Kidney (tissue), 11 donors: ENCODE results near the gene LRRC37B. TPM values are rescaled to one million over a fixed set of nuclear protein-coding genes. Genes with fewer than 3 reads are reported as not detected.
"Not testable (repeated sequence)": the region's sequence is repeated elsewhere in the genome, so short reads cannot be mapped to it uniquely, and the experiment has no call there.

Source experiments
- DNase-seq, 5 donors: peaks; one replicate each; pipeline ENCODE4 v3.0.0-alpha.2; 2013 to 2020
- FAIRE-seq: peaks from 2 replicates; lab custom pipeline; 2012; peaks lifted over from hg19 to GRCh38; lab: Jason Lieb, UNC
- H3K27ac ChIP-seq, 2 donors: one replicate each; pipeline ENCODE4 v1.7.0; 2013; ENCODE audit warnings: low read depth in 2 of 2, low read length in 2 of 2, inconsistent platforms in 1 of 2
- H3K27me3 ChIP-seq: one replicate; pipeline ENCODE4 v1.7.1; 2013; ENCODE audit warnings: low read length, inconsistent platforms; ENCODE audit not compliant: control insufficient read depth, insufficient read depth
- H3K36me3 ChIP-seq, 3 donors: one replicate each; pipeline versions ENCODE4 v1.7.0 to v1.7.1; 2013; ENCODE audit warnings: low read length in 3 of 3, control low read depth in 1 of 3, inconsistent platforms in 1 of 3; ENCODE audit not compliant: insufficient read depth in 3 of 3, control insufficient read depth in 2 of 3
- H3K4me1 ChIP-seq, 3 donors: one replicate each; pipeline versions ENCODE4 v1.7.0 to v1.7.1; 2013; ENCODE audit warnings: low read length in 3 of 3, inconsistent platforms in 1 of 3, low read depth in 1 of 3; ENCODE audit not compliant: control insufficient read depth in 2 of 3, insufficient read depth in 2 of 3
- H3K4me3 ChIP-seq, 3 donors: one replicate each; pipeline versions ENCODE4 v1.7.0 to v1.8.1; 2013; ENCODE audit warnings: low read length in 3 of 3, control low read depth in 1 of 3, inconsistent platforms in 1 of 3
- H3K9ac ChIP-seq, 3 donors: one replicate each; pipeline versions ENCODE4 v1.7.0 to v1.7.1; 2013; ENCODE audit warnings: low read length in 3 of 3, control low read depth in 1 of 3, inconsistent platforms in 1 of 3
- H3K9me3 ChIP-seq, 3 donors: one replicate each; pipeline versions ENCODE4 v1.7.0 to v1.7.1; 2013; ENCODE audit warnings: low read length in 3 of 3, control low read depth in 1 of 3, inconsistent platforms in 1 of 3; ENCODE audit not compliant: control insufficient read depth in 2 of 3, insufficient read depth in 1 of 3
- intact Hi-C: fragments of 100-400 bp; cut with DNase I; formaldehyde crosslinking; loops from one replicate; pipeline ENCODE4 v1.11.1; 2022
- polyA plus RNA-seq: library from polyadenylated mRNA; stranded (reverse); fragments of 350-450 nt; fragmentation: Illumina TruSeq; extraction: RNeasy Lipid Tissue Mini Kit (QIAGEN cat#74804); gene quantifications from one replicate; pipeline ENCODE4 v1.2.3, GENCODE V29; 2014; ENCODE audit warnings: low read depth, low replicate concordance; ENCODE audit not compliant: insufficient read depth
- total RNA-seq: library from RNA; stranded (reverse); fragmentation: NEBNext Ultra II Directional; extraction: Animal tissue kit (Norgen Biotek cat#: 25700); gene quantifications from one replicate; pipeline ENCODE4 v1.2.1, GENCODE V29; 2021
- donor health status: control.
- donor health status: control.
- donor health status: DM: yes; HTN: yes; CAD: no.
- donor health status: Normal renal cell carcinoma (clear cell type).

Gene LRRC37B
- total and polyA plus RNA-seq, 2 donors from 2014 or later = 6.1 to 13.8 TPM

DNA sequence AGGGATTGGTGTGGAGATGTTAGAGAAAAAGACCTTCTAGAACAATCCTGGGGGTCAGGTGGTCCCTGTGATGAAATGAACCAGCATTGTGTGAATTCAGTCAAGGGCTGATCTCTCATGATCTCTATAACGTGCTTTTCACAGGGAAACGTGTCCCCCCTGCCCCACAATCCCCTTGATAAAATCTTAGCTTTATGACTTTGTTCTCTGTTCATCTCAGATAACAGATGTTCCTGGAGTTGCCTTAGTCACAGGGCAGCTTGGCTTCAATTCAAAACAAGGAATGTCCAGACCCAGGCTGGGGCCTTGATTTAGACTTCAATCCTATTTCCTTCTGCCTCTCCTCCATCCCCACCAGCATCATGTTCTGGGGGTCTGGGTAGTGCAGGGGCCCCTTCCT, 61.9 kb downstream of the LRRC37B start:
- intact Hi-C loops, H3K4me1 ChIP-seq, H3K9ac ChIP-seq, H3K36me3 ChIP-seq, DNase-seq, H3K27me3 ChIP-seq, H3K27ac ChIP-seq, H3K9me3 ChIP-seq, H3K4me3 ChIP-seq, FAIRE-seq: not testable (repeated sequence)

DNA sequence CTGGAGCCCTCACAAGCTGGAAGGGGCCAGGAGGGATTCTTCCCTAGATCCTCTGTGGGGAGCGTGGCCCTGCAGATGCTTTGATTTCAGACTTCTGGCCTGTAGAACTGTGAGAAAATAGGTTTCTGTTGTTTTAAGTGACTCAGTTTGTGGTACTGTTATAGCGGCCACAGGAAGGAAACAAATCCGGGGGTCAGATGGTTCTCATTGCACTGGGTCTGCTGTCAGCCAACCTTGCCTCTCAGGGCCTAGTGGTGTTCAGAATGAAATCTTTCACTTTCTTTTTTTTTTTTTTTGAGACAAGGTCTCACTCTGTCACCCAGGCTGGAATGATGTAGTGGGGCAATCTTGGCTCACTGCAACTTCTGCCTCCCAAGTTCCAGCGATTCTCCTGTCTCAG, 64.8 kb downstream of the LRRC37B start:
- H3K4me3 ChIP-seq, H3K27ac ChIP-seq, DNase-seq, H3K4me1 ChIP-seq, H3K36me3 ChIP-seq, H3K9me3 ChIP-seq, H3K27me3 ChIP-seq, H3K9ac ChIP-seq, FAIRE-seq, intact Hi-C loops: not testable (repeated sequence)

DNA sequence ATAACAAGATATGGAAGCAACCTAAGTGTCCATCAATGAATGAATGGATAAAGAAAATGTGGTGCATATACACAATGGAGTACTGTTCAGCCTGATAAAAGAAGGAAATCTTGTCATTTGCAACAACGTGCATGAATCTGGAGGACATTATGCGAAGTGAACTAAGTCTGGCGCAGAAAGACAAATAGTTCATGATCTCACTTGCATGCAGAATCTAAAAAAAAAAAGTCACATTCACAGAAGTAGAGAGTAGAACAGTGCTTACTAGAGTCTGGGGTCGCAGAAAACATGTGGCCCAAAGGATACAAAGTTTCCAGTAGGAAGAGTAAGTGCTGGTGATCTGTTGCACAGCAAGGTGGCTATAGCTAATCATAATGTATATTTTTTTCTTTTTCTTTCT, 65.9 kb downstream of the LRRC37B start:
- H3K4me3 ChIP-seq, DNase-seq, FAIRE-seq, H3K4me1 ChIP-seq, H3K36me3 ChIP-seq, H3K27ac ChIP-seq, intact Hi-C loops, H3K9me3 ChIP-seq, H3K27me3 ChIP-seq, H3K9ac ChIP-seq: not testable (repeated sequence)

DNA sequence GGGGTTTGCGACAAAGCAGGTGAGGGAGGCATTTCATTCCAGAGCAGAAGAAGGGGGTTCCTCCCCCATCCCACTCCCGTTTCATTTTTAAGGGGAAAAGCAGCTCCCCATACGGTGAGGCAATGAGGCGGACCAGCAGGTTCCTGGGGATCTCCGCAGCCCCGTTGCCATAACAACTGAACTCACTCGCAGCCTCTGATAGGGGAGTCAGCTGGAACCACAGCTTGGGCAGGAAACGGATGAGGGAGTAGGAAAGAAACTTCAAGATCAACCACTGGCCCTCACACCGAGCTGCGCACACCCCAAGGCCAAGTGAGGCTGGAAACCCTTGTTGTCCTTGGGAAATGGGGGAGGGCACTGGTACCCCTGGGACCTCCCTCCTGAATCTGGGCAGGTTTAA, 72.6 kb downstream of the LRRC37B start:
- H3K27me3 ChIP-seq, H3K4me1 ChIP-seq, H3K27ac ChIP-seq, H3K9ac ChIP-seq, FAIRE-seq, H3K36me3 ChIP-seq, H3K4me3 ChIP-seq, intact Hi-C loops, H3K9me3 ChIP-seq: not testable (repeated sequence)
- DNase-seq = peak; percentile 70 to 83 (median 73)

DNA sequence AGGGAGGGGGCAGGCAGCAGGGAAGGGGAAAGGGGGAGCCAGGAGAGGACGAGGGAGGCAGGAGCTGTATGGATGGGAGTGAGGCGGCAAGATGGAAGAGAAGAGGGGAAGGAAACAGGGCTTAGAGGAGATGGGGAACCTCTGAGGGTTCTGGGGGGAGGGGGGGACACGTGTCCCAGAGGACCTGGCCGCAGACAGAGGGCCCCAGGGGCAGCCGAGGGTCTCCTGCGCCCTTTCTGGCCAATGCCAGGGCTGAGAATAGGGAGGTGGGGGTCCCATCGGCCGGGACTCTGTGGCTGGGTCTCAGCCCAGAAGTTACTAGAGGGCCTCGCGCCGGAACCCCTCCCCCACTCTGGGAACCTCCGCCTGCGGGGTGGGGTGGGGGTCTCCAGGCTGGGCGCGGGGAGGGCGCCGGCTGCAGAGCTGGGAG, 76.4 kb downstream of the LRRC37B start:
- H3K4me1 ChIP-seq, H3K9ac ChIP-seq, H3K27me3 ChIP-seq, H3K36me3 ChIP-seq, intact Hi-C loops, H3K9me3 ChIP-seq, H3K27ac ChIP-seq, FAIRE-seq: not testable (repeated sequence)
- peak in 3 of 5 donors; percentile 29 to 59 (median 44) for DNase-seq
- peak overlapping the region in 1 of 3 donors; percentile 37 for H3K4me3 ChIP-seq

DNA sequence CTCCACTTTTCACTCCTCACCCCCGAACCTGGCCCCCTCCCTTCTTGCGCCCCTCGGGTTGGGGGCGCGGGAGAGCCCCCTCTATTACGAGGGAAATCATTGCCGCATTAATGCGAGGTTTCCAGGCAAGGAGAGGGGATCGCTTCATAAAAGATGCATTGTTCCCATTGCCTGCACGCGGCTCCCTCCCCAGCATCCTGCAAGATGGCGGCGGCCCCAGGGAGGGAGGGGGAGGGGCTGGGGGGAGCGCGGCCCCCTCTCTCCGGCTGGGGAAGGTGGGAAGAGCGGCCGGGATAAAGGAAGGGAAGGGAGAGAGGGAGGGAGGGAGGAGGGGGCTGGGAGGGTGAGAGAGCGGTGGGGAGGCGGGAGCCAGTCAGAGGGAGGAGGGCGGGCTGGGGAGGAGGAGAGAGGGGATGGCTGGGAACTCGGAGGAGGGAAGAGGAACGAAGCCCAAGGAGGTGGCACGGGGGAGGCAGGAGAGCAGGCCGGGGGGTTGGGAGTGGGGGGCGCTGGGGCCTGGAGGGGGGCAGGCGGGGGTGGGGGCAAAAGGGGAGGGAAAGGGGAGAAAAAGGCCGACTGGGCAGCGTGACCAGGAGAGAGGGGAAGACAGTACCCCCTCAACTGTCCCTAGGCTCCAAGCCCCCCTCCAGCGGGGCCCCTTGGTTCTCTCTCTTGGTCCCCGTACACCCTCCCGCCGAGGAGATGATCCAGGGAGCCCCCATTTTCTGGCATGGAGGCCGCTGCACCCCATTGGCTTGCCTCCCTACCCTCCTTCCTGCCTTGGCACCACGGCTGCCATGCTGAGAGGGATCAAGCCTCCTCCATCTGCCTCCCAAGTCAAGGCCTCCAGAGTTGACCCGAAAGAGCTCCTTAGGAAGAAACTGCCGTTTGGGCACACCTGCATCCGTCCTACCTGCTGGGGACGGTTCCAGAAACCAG, 77.1 kb downstream of the LRRC37B start:
- peak; percentile 73 to 95 (median 92) for DNase-seq
- H3K27me3 ChIP-seq, H3K9me3 ChIP-seq, intact Hi-C loops, H3K9ac ChIP-seq, H3K4me1 ChIP-seq, H3K36me3 ChIP-seq, FAIRE-seq, H3K27ac ChIP-seq: not testable (repeated sequence)
- H3K4me3 ChIP-seq = peak overlapping the region in 2 of 3 donors; percentile 37 to 44

DNA sequence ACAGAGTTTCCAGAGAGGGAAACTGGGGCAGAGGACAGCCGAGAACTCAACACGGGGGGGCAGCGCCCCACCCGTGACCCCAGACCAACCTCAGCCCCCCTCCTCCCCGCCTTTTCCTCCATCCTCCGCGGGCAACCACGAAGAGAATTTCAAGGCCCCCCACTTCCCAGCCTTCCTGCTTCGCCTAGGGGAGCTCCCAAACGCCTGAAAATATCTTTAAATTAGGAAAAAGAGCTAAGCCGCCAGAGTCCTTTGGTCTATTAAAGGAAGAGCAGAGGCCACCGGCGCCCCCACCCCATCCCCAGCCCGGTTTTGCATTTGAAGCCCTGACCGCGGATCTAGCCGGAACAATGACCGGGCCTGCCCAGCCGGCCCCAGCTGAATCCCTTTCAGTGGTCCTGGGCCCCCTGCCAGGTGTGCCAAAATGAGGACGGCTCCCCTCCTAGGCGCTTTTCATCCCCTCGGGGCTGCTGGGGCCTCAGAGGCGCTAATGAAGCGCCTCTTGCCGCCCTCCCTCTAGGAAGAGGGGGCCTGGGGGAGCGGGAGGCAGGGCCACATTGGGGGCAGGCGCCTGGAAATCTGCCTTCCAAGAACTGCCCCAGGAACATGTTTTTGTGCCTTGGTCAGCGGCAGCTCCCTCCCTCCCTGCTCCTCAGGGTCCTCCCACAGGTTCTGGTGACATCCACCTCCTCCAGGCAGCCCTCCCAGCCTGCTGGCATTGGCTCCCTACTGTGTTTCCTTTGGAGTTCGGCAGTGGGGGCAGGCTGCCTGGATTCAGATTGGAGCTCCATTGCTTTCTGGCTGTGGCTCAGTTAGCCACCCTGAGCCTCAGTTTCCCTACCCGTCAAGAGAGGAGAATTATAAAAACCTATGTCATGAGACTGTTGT, 78.0 kb downstream of the LRRC37B start:
- H3K27me3 ChIP-seq, H3K9ac ChIP-seq, FAIRE-seq, H3K9me3 ChIP-seq, DNase-seq, H3K36me3 ChIP-seq, H3K4me3 ChIP-seq, H3K27ac ChIP-seq, intact Hi-C loops, H3K4me1 ChIP-seq: not testable (repeated sequence)

DNA sequence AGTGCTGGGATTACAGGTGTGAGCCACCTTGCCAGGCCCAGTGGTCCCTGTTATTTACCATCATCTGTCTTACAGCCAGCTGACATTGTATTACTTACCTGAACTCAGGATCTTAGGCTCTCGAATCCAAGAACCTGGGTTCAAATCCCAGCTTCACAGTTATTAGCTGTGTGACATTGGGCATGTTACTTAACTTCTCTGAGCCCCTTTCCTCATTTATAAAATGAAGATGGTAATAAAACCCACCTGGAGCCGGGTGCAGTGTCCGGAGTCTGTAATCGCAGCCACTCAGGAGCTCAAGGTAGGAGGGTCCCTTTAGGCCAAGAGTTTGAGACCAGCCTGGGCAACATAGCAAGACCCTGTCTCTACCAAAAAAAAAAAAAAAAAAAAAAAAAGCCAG, 79.7 kb downstream of the LRRC37B start:
- H3K4me3 ChIP-seq, DNase-seq, intact Hi-C loops, H3K27me3 ChIP-seq, FAIRE-seq, H3K9ac ChIP-seq, H3K9me3 ChIP-seq, H3K4me1 ChIP-seq, H3K36me3 ChIP-seq, H3K27ac ChIP-seq: not testable (repeated sequence)
